ENCODE data around the gene RNF213.

The RNF213 gene

DNA sequence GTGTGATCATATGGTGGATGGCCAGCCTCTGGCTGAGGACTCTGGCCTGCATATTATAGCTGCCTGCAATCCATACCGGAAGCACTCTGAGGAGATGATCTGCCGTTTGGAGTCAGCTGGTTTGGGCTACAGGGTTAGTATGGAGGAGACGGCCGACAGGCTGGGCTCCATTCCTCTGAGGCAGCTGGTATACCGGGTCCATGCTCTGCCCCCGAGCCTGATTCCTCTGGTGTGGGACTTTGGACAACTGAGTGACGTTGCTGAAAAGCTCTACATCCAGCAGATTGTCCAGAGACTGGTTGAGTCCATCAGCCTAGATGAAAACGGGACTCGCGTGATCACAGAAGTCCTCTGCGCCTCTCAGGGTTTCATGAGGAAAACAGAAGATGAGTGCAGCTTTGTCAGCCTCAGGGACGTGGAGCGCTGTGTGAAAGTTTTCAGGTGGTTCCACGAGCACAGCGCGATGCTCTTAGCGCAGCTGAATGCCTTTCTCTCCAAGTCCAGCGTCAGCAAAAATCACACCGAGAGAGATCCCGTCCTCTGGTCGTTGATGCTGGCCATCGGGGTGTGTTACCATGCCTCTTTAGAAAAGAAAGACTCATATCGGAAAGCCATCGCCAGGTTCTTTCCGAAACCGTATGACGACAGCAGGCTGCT is 85.3 kb downstream of the RNF213 start:
- H4K8ac ChIP-seq (ENCODE audit: low read depth, low read length): no peak overlapping the region
- no peak overlapping the region for H2BK120ac ChIP-seq (ENCODE audit: insufficient read depth, low read length, poor library complexity)
- no peak for DNase-seq
- no peak overlapping the region for H4K91ac ChIP-seq (ENCODE audit: low read depth, low read length)
- no peak overlapping the region for H3K14ac ChIP-seq (ENCODE audit: low read length)
- no peak overlapping the region for H3K4me2 ChIP-seq (ENCODE audit: low read length)
- no peaks in the 10 kb centered on the region for H3K79me1 ChIP-seq (ENCODE audit: low read length)
- H2AFZ ChIP-seq (ENCODE audit: insufficient read depth, low read length, poor library complexity): no peak overlapping the region
- H2BK12ac ChIP-seq (ENCODE audit: low read length): no peak overlapping the region
- no peak overlapping the region for H3K9ac ChIP-seq (ENCODE audit: low read length)
- peaks cover 57 to 60% of the 10 kb centered on the region in 2 experiments for H3K36me3 ChIP-seq (ENCODE audit: control insufficient read depth in 1 of 2, insufficient read depth in 2 of 2, low read length in 2 of 2)
- H3K27me3 ChIP-seq (ENCODE audit: insufficient read depth, low read length): no peaks in the 10 kb centered on the region
- H3K4me3 ChIP-seq (ENCODE audit: low read depth, low read length): no peak overlapping the region
- H3K9me3 ChIP-seq (ENCODE audit: insufficient read depth, low read depth, low read length): peaks cover 7% of the 10 kb centered on the region
- no peak overlapping the region for H3K27ac ChIP-seq (ENCODE audit: low read depth, low read length)
- H4K12ac ChIP-seq (ENCODE audit: low read depth, low read length): no peak overlapping the region
- H3K23ac ChIP-seq (ENCODE audit: low read length): no peak overlapping the region
- WGBS (ENCODE audit: extremely low coverage, insufficient coverage, insufficient read length): no CpG with 5 or more reads among the region's 27 CpGs
- no peaks in the 10 kb centered on the region for H3K79me2 ChIP-seq (ENCODE audit: control insufficient read depth, insufficient read depth, low read length, poor library complexity)
- no peak overlapping the region for H3K18ac ChIP-seq (ENCODE audit: low read length)
- no peak overlapping the region for H2BK5ac ChIP-seq (ENCODE audit: low read depth, low read length, poor library complexity)
- no peak overlapping the region for H3K4ac ChIP-seq (ENCODE audit: low read depth, low read length)
- no peaks in the 10 kb centered on the region for H3K4me1 ChIP-seq (ENCODE audit: control insufficient read depth in 1 of 2, insufficient read depth in 2 of 2, low read length in 2 of 2)
- no peak overlapping the region for H2AK5ac ChIP-seq (ENCODE audit: low read length)

GRCh38 chr17:80346498-80347275 is 86.0 kb downstream of the RNF213 start:
- no peak for DNase-seq
- no peak overlapping the region for H2BK12ac ChIP-seq (ENCODE audit: low read length)
- no peak overlapping the region for H3K4me3 ChIP-seq (ENCODE audit: low read depth, low read length)
- H3K4me1 ChIP-seq (ENCODE audit: control insufficient read depth in 1 of 2, insufficient read depth in 2 of 2, low read length in 2 of 2): no peaks in the 10 kb centered on the region
- peaks cover 57 to 64% of the 10 kb centered on the region in 2 experiments for H3K36me3 ChIP-seq (ENCODE audit: control insufficient read depth in 1 of 2, insufficient read depth in 2 of 2, low read length in 2 of 2)
- H3K79me1 ChIP-seq (ENCODE audit: low read length): no peaks in the 10 kb centered on the region
- H2BK5ac ChIP-seq (ENCODE audit: low read depth, low read length, poor library complexity): no peak overlapping the region
- no peak overlapping the region for H3K4me2 ChIP-seq (ENCODE audit: low read length)
- no peak overlapping the region for H2AFZ ChIP-seq (ENCODE audit: insufficient read depth, low read length, poor library complexity)
- H3K18ac ChIP-seq (ENCODE audit: low read length): no peak overlapping the region
- H3K27me3 ChIP-seq (ENCODE audit: insufficient read depth, low read length): no peaks in the 10 kb centered on the region
- H3K14ac ChIP-seq (ENCODE audit: low read length): no peak overlapping the region
- H3K23ac ChIP-seq (ENCODE audit: low read length): no peak overlapping the region
- H3K9ac ChIP-seq (ENCODE audit: low read length): no peak overlapping the region
- no peak overlapping the region for H3K27ac ChIP-seq (ENCODE audit: low read depth, low read length)
- H3K9me3 ChIP-seq (ENCODE audit: insufficient read depth, low read depth, low read length): peaks cover 7% of the 10 kb centered on the region
- H3K4ac ChIP-seq (ENCODE audit: low read depth, low read length): no peak overlapping the region
- H3K79me2 ChIP-seq (ENCODE audit: control insufficient read depth, insufficient read depth, low read length, poor library complexity): no peaks in the 10 kb centered on the region
- no CpG with 5 or more reads among the region's 38 CpGs for WGBS (ENCODE audit: extremely low coverage, insufficient coverage, insufficient read length)
- H2BK120ac ChIP-seq (ENCODE audit: insufficient read depth, low read length, poor library complexity): no peak overlapping the region
- H4K8ac ChIP-seq (ENCODE audit: low read depth, low read length): no peak overlapping the region
- no peak overlapping the region for H4K12ac ChIP-seq (ENCODE audit: low read depth, low read length)
- H2AK5ac ChIP-seq (ENCODE audit: low read length): no peak overlapping the region
- H4K91ac ChIP-seq (ENCODE audit: low read depth, low read length): no peak overlapping the region

GRCh38 chr17:80347536-80347935 is 86.9 kb downstream of the RNF213 start:
- Histone ChIP-seq H3K36me3 (ENCODE audit: control insufficient read depth in 1 of 2, insufficient read depth in 2 of 2, low read length in 2 of 2) (peaks cover 60 to 64% of the 10 kb centered on the region in 2 experiments), H3K18ac (ENCODE audit: low read length) (no peak overlapping the region), H3K9ac (ENCODE audit: low read length) (no peak overlapping the region), H3K4ac (ENCODE audit: low read depth, low read length) (no peak overlapping the region), H2AK5ac (ENCODE audit: low read length) (no peak overlapping the region), H3K4me2 (ENCODE audit: low read length) (no peak overlapping the region), H3K79me2 (ENCODE audit: control insufficient read depth, insufficient read depth, low read length, poor library complexity) (no peaks in the 10 kb centered on the region), H3K27ac (ENCODE audit: low read depth, low read length) (no peak overlapping the region), H2BK5ac (ENCODE audit: low read depth, low read length, poor library complexity) (no peak overlapping the region), H3K27me3 (ENCODE audit: insufficient read depth, low read length) (no peaks in the 10 kb centered on the region), H3K23ac (ENCODE audit: low read length) (no peak overlapping the region), H4K91ac (ENCODE audit: low read depth, low read length) (no peak overlapping the region), H3K14ac (ENCODE audit: low read length) (no peak overlapping the region), H3K4me1 (ENCODE audit: control insufficient read depth in 1 of 2, insufficient read depth in 2 of 2, low read length in 2 of 2) (no peaks in the 10 kb centered on the region), H2BK12ac (ENCODE audit: low read length) (no peak overlapping the region), H4K12ac (ENCODE audit: low read depth, low read length) (no peak overlapping the region), H2AFZ (ENCODE audit: insufficient read depth, low read length, poor library complexity) (no peak overlapping the region), H3K9me3 (ENCODE audit: insufficient read depth, low read depth, low read length) (peaks cover 7% of the 10 kb centered on the region), H2BK120ac (ENCODE audit: insufficient read depth, low read length, poor library complexity) (no peak overlapping the region), H3K4me3 (ENCODE audit: low read depth, low read length) (no peak overlapping the region), H4K8ac (ENCODE audit: low read depth, low read length) (no peak overlapping the region), H3K79me1 (ENCODE audit: low read length) (no peaks in the 10 kb centered on the region)
- no CpG with 5 or more reads among the region's 19 CpGs for WGBS (ENCODE audit: extremely low coverage, insufficient coverage, insufficient read length)
- DNase-seq: no peak

DNA sequence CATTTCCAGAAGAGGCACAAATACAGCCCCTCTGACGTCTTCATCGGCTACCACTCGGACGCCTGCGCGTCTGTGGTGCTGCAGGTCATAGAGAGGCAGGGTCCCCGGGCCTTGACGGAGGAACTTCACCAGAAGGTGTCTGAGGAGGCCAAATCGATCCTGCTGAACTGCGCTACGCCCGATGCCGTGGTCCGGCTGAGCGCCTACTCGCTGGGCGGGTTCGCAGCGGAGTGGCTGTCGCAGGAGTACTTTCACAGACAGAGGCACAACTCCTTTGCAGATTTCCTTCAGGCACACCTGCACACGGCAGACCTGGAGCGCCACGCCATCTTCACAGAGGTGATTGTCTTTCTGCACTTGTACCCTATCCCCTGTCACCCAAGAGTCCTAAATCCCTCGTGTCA is 87.3 kb downstream of the RNF213 start:
- Histone ChIP-seq H3K18ac (ENCODE audit: low read length) (no peak overlapping the region), H3K27me3 (ENCODE audit: insufficient read depth, low read length) (no peaks in the 10 kb centered on the region), H4K8ac (ENCODE audit: low read depth, low read length) (no peak overlapping the region), H3K4me1 (ENCODE audit: control insufficient read depth in 1 of 2, insufficient read depth in 2 of 2, low read length in 2 of 2) (no peaks in the 10 kb centered on the region), H2AFZ (ENCODE audit: insufficient read depth, low read length, poor library complexity) (no peak overlapping the region), H3K4me3 (ENCODE audit: low read depth, low read length) (no peak overlapping the region), H3K14ac (ENCODE audit: low read length) (no peak overlapping the region), H3K36me3 (ENCODE audit: control insufficient read depth in 1 of 2, insufficient read depth in 2 of 2, low read length in 2 of 2) (peaks cover 64 to 68% of the 10 kb centered on the region in 2 experiments), H2BK5ac (ENCODE audit: low read depth, low read length, poor library complexity) (no peak overlapping the region), H3K4me2 (ENCODE audit: low read length) (no peak overlapping the region), H4K91ac (ENCODE audit: low read depth, low read length) (no peak overlapping the region), H3K27ac (ENCODE audit: low read depth, low read length) (no peak overlapping the region), H2BK120ac (ENCODE audit: insufficient read depth, low read length, poor library complexity) (no peak overlapping the region), H3K9me3 (ENCODE audit: insufficient read depth, low read depth, low read length) (peaks cover 7% of the 10 kb centered on the region), H2BK12ac (ENCODE audit: low read length) (no peak overlapping the region), H3K23ac (ENCODE audit: low read length) (no peak overlapping the region), H3K9ac (ENCODE audit: low read length) (no peak overlapping the region), H3K4ac (ENCODE audit: low read depth, low read length) (no peak overlapping the region), H3K79me2 (ENCODE audit: control insufficient read depth, insufficient read depth, low read length, poor library complexity) (no peaks in the 10 kb centered on the region), H4K12ac (ENCODE audit: low read depth, low read length) (no peak overlapping the region), H2AK5ac (ENCODE audit: low read length) (no peak overlapping the region), H3K79me1 (ENCODE audit: low read length) (no peaks in the 10 kb centered on the region)
- DNase-seq: no peak
- no CpG with 5 or more reads among the region's 24 CpGs for WGBS (ENCODE audit: extremely low coverage, insufficient coverage, insufficient read length)
